ENCODE measurements around the gene SLC5A3. TPM values are rescaled to one million over a fixed set of nuclear protein-coding genes. Genes with fewer than 3 reads are reported as not detected.

Gene SLC5A3
- total and polyA plus RNA-seq, 10 of the 15 experiments (the other 5 are each of a cell fraction or from before 2014, with no cell fraction given) = 3.3 to 21.4 (median 12.0) TPM

Other genes with a start within 250 kb of the SLC5A3 start
- 251 and 274 TPM in 2 replicates for gene ATP5PO, start 157.8 kb upstream of the SLC5A3 start, total RNA-seq (2014; rRNA removed)
- gene ATP5PO, start 157.8 kb upstream of the SLC5A3 start, total RNA-seq (2014; rRNA removed; fragmentation: Illumina TruSeq; extraction: Trizol) = 274 and 284 TPM in 2 replicates
- 264 and 294 TPM in 2 replicates for gene ATP5PO, start 157.8 kb upstream of the SLC5A3 start, total RNA-seq (2021)
- gene ATP5PO, start 157.8 kb upstream of the SLC5A3 start, polyA plus RNA-seq (2011; rRNA removed) = 489 and 621 TPM in 2 replicates
- gene ATP5PO, start 157.8 kb upstream of the SLC5A3 start, polyA plus RNA-seq (2014; fragmentation: Illumina TruSeq; extraction: Trizol) = 451 and 464 TPM in 2 replicates
- 1,000 to 10,000 TPM; 1,461 to 1,656 TPM for gene ATP5PO, start 157.8 kb upstream of the SLC5A3 start, polyA plus RNA-seq (2014; fragmentation: Nextera tagmentation; extraction: Ambion mirVana)
- 299 and 374 TPM in 2 replicates for gene ATP5PO, start 157.8 kb upstream of the SLC5A3 start, polyA plus RNA-seq (2014; rRNA removed)
- gene ATP5PO, start 157.8 kb upstream of the SLC5A3 start, polyA plus RNA-seq (2016; fragmentation: Nextera tagmentation; extraction: Ambion mirVana) = 100 to 1,000 TPM; 610 to 625 TPM
- gene MRPS6, start within 50 bp of the SLC5A3 start, total RNA-seq (2014; rRNA removed) = 32.5 and 37.3 TPM in 2 replicates
- 39.8 and 41.0 TPM in 2 replicates for gene MRPS6, start within 50 bp of the SLC5A3 start, total RNA-seq (2014; rRNA removed; fragmentation: Illumina TruSeq; extraction: Trizol)
- 97.0 and 101 TPM in 2 replicates for gene MRPS6, start within 50 bp of the SLC5A3 start, total RNA-seq (2021)
- 45.1 and 61.3 TPM in 2 replicates for gene MRPS6, start within 50 bp of the SLC5A3 start, polyA plus RNA-seq (2011; rRNA removed)
- 107 TPM in 2 replicates for gene MRPS6, start within 50 bp of the SLC5A3 start, polyA plus RNA-seq (2014; fragmentation: Illumina TruSeq; extraction: Trizol)
- gene MRPS6, start within 50 bp of the SLC5A3 start, polyA plus RNA-seq (2014; fragmentation: Nextera tagmentation; extraction: Ambion mirVana) = 10 to 100 TPM; 55.6 to 95.2 TPM
- 61.5 and 85.5 TPM in 2 replicates for gene MRPS6, start within 50 bp of the SLC5A3 start, polyA plus RNA-seq (2014; rRNA removed)
- 100 to 1,000 TPM; 228 to 232 TPM for gene MRPS6, start within 50 bp of the SLC5A3 start, polyA plus RNA-seq (2016; fragmentation: Nextera tagmentation; extraction: Ambion mirVana)